GM18870 (cell line): Measurements from ENCODE around the gene GALNT10.

Experiments used
- ATAC-seq: cut with Tn5 transposase; IDR thresholded peaks from one replicate; pipeline ENCODE4 v1.9.1; 2021; ENCODE audit warnings: moderate library complexity; ENCODE audit not compliant: unreplicated experiment

The GALNT10 gene

GRCh38 chr5:154230526-154230925 is 40.0 kb downstream of the GALNT10 start:
- no peak for ATAC-seq

- ATAC-seq: no peak
Observed at GRCh38 chr5:154234551-154234950, 44.0 kb downstream of the GALNT10 start.

DNA sequence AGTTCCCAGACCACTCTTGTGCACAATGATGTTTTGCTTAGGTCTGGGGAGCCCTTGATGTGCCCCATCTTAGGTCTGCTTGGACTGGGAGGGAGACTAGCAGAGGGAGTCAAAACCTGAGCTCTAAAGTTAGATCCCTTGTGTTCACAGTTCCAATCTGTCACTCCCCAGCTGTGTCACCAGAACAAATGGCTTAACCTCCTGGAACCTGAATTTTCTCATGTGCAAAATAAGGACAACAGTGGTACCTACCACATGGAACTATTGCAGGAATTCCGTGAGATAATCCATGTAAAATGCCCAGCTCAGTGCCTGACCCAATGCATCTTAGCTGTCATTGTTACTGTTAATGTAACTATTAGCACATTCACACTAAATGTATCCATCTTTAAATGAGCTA is 45.5 kb downstream of the GALNT10 start:
- no peak for ATAC-seq

DNA sequence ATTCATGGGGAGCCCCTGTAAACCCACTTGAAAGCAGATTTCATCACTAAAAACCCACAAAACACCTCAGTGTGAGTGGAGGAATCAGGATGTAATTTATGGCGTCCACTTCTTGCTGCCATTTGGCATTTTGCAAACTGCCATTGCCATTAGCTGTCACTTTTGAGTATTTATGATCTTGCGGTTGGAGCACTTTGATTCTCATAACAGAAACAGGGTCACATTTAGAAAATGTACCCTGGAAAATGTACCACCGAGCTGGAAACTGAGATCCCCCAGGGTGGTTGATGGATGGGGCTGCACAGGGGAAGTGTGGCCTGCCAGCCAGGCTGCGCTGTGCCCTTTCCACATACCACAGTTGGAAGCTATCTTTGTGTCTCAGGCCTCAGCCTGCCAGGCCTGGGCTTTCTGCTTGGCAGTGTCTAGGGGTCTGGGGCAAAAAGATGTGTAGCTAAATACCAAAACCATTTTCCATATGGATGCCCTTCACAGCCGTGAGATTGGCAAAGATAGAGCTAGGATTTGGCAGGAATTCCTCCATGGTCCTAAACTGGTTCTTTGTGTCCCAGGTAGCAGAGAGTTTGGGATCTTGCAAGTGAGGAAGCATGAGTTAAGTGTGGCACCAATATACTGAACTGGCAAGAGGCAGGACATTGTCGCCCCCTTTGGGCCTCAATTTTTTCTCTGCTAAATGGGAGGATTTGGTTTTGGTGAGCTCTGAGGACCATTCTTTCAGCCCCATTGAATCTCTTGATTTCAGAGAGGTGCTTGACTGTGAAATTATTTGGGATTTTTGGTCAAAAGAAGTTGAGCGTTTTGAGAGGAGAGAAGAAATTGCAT is 46.2 kb downstream of the GALNT10 start:
- ATAC-seq: no peak

GRCh38 chr5:154237376-154237743 is 46.8 kb downstream of the GALNT10 start:
- ATAC-seq: no peak

- no peak for ATAC-seq
Observed at GRCh38 chr5:154237946-154238345, 47.4 kb downstream of the GALNT10 start.

DNA sequence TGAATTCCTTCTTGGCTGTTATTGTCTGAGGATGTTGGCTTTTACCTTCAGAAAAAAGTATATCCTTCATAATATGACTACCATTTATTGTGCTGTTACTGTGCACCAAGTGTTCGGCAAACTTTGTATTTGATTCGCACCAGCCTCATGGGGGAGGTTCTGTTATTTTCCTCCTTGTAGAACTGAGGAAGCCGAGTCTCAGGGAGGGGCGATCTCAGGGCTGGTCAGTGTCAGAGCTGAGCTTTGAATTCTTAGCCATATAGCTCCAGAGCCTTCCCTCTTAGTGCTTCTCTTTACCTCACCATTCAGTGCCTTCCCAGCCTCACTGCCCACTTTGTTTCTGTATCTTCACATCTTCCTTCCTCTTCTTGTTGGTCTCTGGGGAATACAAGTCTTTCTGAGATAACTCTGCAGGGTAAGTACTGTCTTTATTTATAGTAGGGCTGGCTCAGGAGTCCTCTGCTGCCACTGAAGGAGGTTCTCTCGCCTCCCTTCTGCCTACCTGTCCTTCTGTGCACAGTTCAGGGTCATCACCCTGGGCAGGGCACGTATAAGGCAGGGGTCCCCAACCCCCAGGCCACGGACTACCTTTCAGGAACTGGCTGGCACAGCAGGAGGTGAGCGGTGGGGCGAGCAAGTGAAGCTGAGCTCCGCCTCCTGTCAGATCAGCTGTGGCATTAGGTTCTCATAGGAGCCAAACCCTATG is 48.4 kb downstream of the GALNT10 start:
- peak; percentile 66 for ATAC-seq

GRCh38 chr5:154240595-154240994 is 50.1 kb downstream of the GALNT10 start:
- no peak for ATAC-seq

- ATAC-seq: no peak
Observed at GRCh38 chr5:154241021-154241420, 50.5 kb downstream of the GALNT10 start.

DNA sequence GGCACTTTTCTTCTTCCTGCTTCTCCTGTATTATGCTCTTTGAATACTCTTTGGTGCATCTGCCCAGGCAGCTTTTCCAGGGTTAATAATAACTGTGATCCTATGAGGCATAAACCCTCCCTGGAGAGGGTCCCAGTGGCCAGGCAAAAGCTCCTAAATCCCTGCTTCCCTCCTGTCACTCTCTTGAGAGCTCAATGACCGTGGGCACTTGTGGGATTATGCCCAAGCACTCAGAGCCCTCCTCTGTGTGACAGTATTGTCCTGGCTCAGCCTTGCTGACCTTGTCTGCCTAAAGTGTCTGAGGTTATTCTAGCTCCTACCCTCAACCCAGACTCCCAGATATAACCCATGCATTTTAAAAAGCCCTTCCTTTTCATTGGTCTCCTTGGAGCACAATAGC is 51.9 kb downstream of the GALNT10 start:
- no peak for ATAC-seq

DNA sequence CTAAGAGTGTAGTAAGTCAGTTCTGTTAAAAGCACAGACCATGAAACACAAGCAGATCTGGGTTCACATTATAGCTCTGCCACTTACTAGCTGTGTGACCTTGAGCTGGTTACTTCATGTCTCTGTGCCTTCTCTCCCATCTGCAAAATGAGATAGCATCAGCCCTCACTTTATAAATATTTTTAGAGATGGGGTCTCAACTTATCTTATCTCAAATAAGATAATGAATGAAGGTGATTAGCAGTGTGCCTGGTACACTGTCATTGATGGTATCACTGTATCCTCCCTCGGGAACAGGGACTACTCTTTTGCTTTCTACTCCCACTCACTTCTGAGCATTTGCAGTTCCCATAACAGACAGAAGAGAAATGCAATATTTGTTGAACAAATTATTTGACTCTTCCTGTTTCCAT is 52.4 kb downstream of the GALNT10 start:
- ATAC-seq: peak; percentile 68

DNA sequence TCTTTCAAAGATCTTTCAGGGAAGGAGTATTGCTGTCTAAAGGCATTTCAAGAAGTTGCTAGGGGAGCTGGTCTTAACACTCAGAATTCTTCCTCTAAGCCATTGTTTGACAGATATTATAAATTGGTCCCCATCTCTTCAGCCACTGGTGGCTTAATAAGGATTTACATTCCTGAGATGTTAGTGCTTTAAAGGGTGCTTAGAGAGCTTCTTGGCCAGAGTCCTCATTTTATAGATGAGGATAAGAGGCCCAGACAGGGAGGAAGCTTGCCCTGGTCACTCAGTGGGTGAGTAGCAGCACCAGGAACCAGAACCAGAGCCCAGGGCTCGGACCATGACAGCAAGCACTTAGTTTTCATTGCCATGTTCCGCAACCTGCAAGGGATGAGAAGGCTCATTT is 53.2 kb downstream of the GALNT10 start:
- ATAC-seq: no peak

GRCh38 chr5:154244476-154244875 is 53.9 kb downstream of the GALNT10 start:
- ATAC-seq: no peak

GRCh38 chr5:154248691-154249090 is 58.2 kb downstream of the GALNT10 start:
- no peak for ATAC-seq

DNA sequence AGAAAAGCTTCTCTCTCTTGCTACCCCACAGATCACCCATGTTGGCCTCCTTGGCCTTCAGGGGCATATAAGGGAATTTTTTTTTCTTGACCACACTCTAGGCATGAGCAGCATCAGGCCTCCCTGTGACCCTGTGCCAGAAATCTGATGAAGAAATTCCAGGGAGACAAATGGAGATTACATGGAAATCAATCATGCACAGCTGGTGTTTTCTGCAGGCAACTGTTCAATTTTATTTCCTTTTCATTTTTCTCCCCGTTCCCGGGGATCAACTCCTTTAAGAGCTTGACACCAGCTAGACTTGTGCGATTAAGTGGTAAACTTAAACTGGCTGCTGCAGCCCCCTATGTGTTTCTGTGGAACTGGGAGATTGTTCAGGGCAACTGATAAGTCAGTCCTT is 59.3 kb downstream of the GALNT10 start:
- ATAC-seq: no peak

DNA sequence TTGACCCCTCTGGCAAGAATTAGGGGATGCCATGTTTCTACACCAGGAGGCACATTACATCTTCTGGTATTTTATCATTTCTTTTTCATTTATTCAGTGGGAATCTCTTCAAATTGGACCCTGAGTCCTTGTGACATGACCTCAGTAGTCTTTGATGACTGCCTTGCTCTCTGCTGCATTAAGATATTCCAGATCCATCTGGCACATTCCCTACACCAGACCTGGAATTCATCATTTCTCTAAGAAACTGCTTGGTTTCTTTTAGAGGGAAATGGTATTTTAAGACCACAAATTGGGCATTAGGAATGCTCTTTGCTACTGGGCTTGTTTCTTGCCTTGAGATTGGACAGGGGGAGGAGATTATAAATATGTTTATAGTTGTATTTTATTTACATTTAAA is 61.0 kb downstream of the GALNT10 start:
- ATAC-seq: no peak

- ATAC-seq: no peak
Observed at GRCh38 chr5:154253807-154254206, 63.3 kb downstream of the GALNT10 start.

- ATAC-seq: no peak
Observed at GRCh38 chr5:154254896-154255295, 64.4 kb downstream of the GALNT10 start.

DNA sequence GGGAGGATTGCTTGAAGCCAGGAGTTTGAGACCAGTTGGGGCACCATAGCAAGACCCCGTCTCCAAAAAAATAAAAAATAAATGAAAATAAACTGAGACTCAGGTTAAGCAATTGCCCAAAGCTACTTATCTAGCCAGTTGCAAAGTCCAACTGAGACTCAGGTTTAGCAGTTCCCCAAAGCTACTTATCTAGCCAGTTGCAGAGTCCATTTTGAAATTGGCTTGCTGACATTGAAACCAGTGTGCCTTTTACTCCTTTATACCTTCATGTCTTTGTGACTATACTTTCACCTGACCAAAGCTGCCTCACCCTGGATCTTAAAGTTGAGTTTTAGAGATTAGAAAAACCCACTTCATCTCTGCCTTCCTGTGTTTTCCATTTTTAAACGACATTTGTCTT is 66.5 kb downstream of the GALNT10 start:
- no peak for ATAC-seq

- ATAC-seq: no peak
Observed at GRCh38 chr5:154258531-154259217, 68.1 kb downstream of the GALNT10 start.

DNA sequence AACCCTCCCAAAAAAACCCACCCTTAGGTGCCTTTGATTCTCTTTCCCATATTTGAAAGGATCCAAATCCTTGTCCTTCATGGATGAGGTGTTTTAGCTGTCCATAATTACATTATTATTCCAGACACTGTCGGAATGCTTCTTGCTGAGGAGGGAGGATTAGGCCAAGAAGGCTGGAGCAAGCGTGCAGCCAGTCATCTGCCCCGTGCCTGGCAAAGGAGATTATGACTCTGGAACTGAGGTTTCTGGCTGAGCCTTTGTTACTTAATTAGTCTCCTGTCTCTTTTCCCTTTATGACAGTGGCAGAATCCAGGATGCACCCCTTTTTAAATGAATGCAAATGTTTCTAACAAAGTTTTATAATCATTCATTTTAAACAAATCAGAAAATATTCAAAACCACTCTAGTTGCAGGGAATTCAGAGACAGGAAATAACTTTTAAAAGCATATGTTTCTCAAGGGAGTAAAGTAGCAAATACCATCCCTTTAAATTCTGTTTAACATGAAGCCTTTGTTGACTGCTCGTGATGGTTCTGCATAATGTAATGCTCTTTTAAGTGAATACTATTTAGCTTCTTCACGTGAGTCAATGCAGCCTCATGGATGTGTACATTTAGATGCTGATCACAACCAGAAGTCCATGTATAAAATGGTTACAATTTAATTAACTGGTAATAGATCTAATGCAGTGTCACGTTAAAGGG is 69.8 kb downstream of the GALNT10 start:
- ATAC-seq: no peak
